GM18505 (cell line): ENCODE data around the gene FAM20C.

Experiments
- ATAC-seq: cut with Tn5 transposase; IDR thresholded peaks from one replicate; pipeline ENCODE4 v1.9.1; 2021; ENCODE audit not compliant: unreplicated experiment
- POLR2A ChIP-seq: IDR thresholded peaks from 4 replicates; pipeline ENCODE4 v1.6.1; 2011; ENCODE audit warnings: borderline replicate concordance; ENCODE audit not compliant: insufficient read depth, insufficient read length; ENCODE audit errors: extremely low read depth

The FAM20C gene

DNA sequence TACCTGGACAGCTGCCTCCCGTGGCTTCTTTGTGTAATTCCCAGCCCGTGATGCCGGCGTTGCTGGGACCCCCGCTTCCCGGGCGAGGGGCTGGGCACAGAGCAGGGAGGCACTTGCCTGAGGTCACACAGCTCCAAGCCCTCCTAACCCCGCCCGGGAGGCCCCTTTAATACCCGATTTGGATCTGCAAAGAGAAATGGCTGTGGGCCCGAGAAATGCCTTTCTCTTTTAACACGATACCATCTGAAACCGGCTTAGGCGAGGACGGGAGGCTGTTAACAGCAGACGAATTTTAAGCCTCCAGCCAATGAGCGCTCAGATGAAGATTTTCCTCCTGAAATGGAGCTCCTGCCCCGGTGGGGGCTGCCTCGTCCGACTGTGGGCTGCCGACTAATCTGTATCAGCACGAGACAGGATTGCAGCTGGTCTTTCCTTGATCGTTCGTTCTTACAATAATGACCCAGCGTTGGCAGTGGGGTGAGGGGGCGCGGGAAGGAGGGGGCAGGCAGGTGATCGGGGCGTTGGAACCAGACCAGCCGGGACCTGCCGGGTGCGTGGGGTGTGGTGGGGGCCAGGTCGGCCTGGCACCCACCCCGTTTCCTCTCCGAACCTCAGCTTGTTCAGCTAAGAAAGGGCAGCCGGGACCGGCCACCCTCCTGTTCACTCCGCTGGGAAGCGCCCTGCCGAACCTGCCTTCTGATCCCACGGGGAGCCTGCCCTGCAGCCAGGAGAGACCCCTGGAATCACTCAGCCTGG lies 61.4 kb downstream of the FAM20C start:
- TF ChIP-seq POLR2A: no peak
- ATAC-seq: no peak

DNA sequence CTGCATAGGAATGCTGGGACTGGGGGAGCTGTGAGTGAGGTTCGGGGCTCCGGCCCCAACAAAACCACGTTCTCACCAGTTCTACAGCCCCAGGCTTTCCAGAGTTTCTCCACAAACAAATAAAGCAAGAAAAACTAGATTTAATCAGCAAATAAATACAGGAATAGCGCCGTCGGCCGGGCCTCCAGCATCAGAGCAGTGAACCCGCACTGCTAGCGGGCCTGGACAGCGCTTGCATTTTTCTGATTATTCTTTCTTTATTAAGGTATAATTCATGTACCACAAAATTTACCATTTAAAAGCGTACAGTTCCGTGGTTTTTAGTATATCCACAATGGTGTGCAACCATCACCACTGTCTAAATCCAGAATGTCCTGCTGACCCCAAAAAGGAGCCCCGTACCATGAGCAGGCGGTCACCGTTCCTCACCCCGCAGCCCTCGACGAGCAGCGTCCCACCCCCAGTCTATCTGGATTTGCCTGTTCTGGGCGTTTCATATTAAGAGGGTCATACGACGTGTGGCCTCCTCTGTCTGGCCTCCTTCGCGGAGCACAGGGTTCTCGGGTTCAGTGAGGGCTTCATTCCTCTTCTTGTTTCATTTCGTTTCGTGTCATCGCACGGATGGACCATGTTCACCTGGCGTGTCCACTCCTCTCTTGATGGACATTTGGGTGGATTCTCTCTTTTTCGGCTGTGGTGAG lies 62.1 kb downstream of the FAM20C start:
- no peak for TF ChIP-seq POLR2A
- no peak for ATAC-seq

DNA sequence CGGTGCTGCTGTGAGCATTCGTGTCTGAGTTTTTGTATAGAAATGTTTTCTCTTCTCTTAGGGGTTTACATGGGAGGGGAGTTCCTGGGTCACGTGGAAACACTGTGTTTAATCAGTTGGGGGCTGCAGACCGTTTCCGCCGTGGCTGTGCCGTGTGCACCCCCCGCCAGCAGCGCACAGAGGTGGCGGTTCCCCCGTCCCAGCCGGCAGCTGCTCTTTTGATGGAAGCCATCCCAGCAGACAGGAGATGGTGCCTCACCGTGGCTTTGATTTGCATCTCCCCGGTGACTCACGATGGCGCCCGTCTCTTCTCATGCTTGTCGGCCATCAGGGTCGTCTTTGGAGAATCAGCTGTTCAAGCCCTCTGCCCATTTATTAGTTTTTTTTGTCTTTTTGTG lies 62.7 kb downstream of the FAM20C start:
- TF ChIP-seq POLR2A: no peak
- no peak for ATAC-seq

DNA sequence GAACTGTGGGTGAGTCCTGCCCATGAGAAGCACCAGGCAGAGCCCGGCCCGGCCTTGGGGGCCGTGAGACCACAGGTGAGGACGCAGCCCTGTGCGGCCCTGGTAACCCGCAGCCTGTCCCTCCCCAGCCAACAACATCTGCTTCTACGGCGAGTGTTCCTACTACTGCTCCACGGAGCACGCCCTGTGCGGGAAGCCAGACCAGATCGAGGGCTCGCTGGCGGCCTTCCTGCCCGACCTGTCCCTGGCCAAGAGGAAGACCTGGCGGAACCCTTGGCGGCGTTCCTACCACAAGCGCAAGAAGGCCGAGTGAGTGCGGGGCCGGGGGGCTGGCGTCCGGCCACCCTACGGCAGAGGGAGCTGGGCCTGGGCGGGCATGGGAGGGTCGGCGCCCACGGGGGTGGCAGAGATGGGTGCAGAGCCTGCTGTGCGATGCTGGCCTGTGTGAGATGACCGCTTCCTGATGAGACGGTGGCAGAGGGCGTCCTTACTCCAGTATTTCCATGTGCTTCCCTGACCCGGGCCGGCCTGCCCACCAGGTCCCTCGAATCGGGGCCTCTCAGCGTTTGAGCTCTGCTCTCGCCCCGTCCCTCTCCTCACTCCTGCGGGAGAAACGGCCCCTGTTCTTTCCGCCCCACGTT lies 63.5 kb downstream of the FAM20C start:
- no peak for TF ChIP-seq POLR2A

DNA sequence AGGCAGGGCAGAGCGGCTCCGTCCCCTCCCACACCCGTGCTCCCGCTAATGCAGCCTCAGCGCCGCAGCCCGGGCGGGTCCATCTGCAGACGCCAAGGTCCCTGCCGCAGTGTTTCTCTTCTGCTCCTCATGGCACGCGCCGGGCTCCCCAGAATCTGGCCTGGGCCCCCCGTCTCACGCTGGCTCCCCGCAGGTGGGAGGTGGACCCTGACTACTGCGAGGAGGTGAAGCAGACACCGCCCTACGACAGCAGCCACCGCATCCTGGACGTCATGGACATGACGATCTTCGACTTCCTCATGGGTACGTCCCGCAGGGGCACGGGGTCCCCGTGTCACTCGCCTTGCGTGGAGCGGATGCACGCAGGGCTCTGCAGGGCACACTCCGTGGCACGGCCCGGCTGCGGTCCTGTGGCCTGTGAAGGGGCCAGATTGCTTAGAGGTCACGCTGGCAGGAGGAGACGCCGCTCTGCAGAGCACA lies 64.1 kb downstream of the FAM20C start:
- TF ChIP-seq POLR2A: no peak
- no peak for ATAC-seq

More for the DNA sequence above, 63.5 kb downstream of the FAM20C start:
- ATAC-seq: no peak

DNA sequence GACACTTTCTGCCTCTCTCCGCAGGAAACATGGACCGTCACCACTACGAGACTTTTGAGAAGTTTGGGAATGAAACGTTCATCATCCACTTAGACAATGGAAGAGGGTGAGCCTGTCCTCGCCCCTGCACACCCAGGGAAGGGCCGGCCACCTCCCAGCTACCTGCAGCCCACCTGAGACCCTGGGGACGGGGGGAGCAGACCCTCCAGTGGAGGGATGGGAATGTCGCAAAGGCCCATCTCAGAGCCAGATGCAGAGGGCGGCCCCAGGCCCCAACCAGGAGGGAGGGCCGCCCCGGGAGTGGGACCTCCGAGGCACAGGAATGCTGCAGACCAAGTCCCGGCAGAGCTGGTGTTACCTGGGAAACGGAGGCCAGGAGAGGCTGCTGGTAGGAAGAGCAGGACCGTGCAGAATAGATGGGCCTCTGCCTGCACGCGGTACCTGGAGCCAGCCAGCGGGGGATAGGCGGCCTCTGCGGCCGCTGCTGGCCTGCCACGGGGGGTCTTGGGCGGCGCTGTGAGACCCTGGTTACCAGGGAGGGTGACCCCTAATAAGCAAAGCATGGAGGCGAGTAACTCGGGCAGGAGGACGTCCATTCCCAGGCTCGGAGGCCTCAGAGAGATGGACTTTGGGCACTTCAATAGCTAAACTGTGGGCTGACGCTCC lies 64.7 kb downstream of the FAM20C start:
- ATAC-seq: no peak
- no peak for TF ChIP-seq POLR2A

DNA sequence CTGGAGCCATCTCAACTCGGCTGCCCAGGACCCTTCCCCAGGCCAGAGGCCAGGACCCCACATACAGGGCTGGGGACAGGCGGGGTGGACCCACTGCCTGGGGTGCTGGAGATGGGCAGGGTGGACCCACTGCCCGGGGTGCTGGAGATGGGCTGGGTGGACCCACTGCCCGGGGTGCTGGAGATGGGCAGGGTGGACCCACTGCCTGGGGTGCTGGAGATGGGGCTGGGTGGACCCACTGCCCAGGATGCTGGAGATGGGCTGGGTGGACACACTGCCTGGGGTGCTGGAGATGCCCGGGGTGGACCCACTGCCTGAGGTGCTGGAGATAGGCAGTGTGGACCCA lies 65.2 kb downstream of the FAM20C start:
- no peak for TF ChIP-seq POLR2A
- ATAC-seq: no peak

DNA sequence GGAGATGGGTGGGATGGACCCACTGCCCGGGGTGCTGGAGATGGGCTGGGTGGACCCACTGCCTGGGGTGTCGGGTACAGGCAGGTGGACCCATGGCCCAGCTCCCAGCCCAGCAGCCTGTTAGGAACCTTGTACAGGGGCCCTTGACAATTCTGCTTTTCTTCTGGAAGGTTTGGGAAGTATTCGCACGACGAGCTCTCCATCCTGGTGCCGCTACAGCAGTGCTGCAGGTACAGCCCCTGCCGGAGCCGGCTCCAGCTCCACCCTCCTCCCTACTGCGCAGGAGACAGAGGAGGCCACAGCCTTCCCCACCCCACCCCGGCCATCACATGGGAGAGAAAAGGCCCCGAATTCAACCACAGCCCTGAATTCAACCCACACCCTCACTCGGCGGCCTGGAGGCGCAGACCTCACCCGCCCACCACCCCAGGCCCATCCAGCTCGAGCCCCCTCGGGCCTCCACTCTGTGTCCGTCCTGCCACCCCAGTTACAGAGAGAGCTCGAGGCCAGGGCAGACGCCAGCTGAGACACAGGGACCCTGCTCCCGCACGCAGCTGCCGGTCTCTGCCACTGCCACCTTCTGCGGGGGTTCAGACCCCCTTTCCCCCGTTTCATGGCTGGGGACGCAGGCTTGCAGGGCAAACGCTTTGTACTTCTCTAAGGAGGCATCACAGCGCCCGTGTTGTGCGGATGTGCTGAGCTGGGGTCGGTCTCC lies 66.3 kb downstream of the FAM20C start:
- no peak for TF ChIP-seq POLR2A
- ATAC-seq: no peak

DNA sequence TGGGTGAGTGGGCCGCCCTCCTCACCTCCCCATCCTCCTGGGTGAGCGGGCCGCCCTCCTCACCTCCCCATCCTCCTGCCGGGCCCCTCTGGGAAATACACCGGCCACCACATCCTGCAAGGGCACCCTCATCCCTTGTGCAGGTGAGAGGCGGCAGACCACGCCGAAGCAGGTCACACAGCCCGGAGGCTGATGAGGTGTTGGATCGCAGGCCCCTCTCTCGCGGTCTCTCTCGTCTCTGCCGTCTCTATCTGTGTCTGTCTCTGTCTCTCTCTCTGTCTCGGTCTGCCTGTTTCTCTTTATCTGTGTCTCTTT lies 66.8 kb downstream of the FAM20C start:
- ATAC-seq: no peak

DNA sequence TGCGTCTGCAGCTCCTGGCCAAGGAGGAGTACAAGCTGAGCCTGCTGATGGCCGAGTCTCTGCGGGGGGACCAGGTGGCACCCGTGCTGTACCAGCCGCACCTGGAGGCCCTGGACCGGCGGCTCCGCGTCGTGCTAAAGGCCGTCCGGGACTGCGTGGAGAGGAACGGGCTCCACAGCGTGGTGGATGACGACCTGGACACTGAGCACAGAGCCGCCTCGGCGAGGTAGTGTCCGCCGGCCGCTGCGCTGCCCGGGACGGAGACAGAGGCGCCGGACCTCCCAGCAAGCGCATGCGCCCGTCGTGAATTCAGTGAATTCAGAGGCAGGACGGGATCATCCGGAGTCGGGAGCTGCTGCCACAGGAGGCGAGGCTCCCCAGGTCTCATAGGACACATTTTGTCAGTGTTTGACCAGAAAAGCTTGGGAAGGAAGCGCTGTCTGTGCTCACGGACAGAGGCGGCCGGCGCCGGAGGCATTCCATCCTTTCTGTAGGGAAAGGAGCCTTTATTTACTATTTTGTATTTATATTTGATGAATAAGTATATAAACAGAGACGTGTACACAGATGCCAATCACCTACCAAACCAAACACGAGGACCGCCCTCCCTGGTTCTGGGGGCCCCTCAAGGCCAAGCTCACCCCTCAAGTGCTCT lies 67.5 kb downstream of the FAM20C start:
- TF ChIP-seq POLR2A: no peak
- no peak for ATAC-seq

More for the DNA sequence above, 66.8 kb downstream of the FAM20C start:
- no peak for TF ChIP-seq POLR2A

DNA sequence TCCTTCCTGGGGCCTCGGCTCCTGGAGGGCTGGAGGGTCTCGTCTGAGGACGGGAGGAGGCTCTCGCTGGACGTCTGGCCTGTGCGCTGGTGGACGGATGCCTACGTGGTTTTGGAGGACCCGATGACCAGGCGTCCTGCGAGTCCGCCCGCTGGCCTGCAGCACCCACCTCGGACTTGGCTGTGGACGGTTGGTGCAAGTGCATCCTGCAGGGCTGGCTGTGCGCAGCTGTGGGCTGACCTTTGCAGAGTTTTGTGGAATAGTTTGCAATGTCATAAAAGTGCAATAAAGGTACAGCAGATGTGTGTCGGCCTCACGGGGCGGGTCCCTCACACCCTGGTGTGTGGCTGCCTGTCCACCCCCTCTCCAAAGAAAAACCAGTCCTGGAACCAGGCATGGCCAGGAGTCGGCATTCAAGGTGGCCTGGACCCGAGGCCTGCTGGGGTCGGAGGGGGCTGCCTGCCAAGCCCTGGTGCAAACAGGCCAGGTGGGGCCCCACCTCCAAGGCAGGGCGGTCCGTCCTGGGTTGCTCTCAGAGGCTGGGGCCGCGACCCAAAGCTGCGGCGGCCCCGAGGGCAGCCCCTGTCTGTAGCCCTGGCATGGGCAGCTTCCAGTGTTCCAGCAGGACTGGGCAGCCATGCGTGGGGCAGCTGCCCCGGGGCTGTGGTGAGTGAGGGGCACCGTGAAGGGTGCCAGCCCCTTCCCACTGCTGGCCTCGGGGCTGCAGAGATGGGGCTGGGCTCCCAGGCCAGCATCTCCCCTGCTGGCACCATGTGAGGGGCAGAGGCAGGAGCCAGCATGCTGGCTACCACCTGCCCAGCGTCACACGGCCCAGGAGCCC lies 68.3 kb downstream of the FAM20C start:
- no peak for TF ChIP-seq POLR2A
- no peak for ATAC-seq
